ENCODE results near the gene TRIM2. TPM values are rescaled to one million over a fixed set of nuclear protein-coding genes. Genes with fewer than 3 reads are reported as not detected.

TRIM2 gene
- polyA plus RNA-seq, 1 of the 3 experiments (the other 2 are of a cell fraction), result 16.4 TPM

- TF ChIP-seq PBX3 (IDR thresholded peaks at IDR 0.05), result no peak
- TF ChIP-seq NFIC (IDR thresholded peaks at IDR 0.05; ENCODE audit: borderline replicate concordance), result no peak
- no peak for TF ChIP-seq RAD21 (IDR thresholded peaks at IDR 0.05; ENCODE audit: low read length)
- TF ChIP-seq MAX (IDR thresholded peaks at IDR 0.05; ENCODE audit: low read depth), result no peak
Measured at GRCh38 chr4:153177841-153178240, 26.4 kb upstream of the TRIM2 start (continued).

GRCh38 chr4:153179100-153179499 is 25.1 kb upstream of the TRIM2 start:
- no peaks in the 10 kb centered on the region for H4K20me1 ChIP-seq (ENCODE audit: insufficient read depth)
- ChIA-PET POLR2A (no interaction called here), CTCF (interaction anchor here (1.0 kb wide), 1 partner anchor 9 kb away, joined by 4 read pairs; no protein-coding TSS in a partner anchor)
- no peaks in the 10 kb centered on the region for H3K9me2 ChIP-seq
- no peak overlapping the region for H3K9ac ChIP-seq
- no peaks in the 10 kb centered on the region for H3K36me3 ChIP-seq (replicated peaks in 1 of 2; ENCODE audit: control insufficient read depth in 1 of 2, insufficient read depth in 2 of 2, low read length in 1 of 2)
- H3K27ac ChIP-seq (ENCODE audit: low read depth in 2 of 2, low read length in 1 of 2), result no peak overlapping the region
- no peaks in the 10 kb centered on the region for H3K9me3 ChIP-seq
- H3K4me2 ChIP-seq, result no peak overlapping the region
- H3K27me3 ChIP-seq (ENCODE audit: insufficient read depth), result no peaks in the 10 kb centered on the region
- no peak for DNase-seq
- no peaks in the 10 kb centered on the region for H3F3A ChIP-seq (replicated peaks; ENCODE audit: insufficient read depth)
- no peaks in the 10 kb centered on the region for H3K79me2 ChIP-seq (ENCODE audit: insufficient read depth)
- no peak overlapping the region for H2AFZ ChIP-seq (ENCODE audit: low read depth)
- H3K4me3 ChIP-seq (ENCODE audit: low read depth in 2 of 2, low read length in 1 of 2), result no peak overlapping the region
- H3K4me1 ChIP-seq (ENCODE audit: control insufficient read depth in 1 of 2, insufficient read depth in 2 of 2, low read depth in 1 of 2, low read length in 1 of 2), result peaks cover 0 to 4% of the 10 kb centered on the region in 2 experiments; a peak in 1 of 4 replicates
- no peak for TF ChIP-seq IRF3 (IDR thresholded peaks at IDR 0.05; ENCODE audit: low read depth, low read length)
- no peak for TF ChIP-seq RXRA (IDR thresholded peaks at IDR 0.05; ENCODE audit: borderline replicate concordance, low read depth)
- no peak for TF ChIP-seq MAX (IDR thresholded peaks at IDR 0.05; ENCODE audit: low read depth)
- TF ChIP-seq FOXM1 (IDR thresholded peaks at IDR 0.05; ENCODE audit: low read depth), result no peak
- TF ChIP-seq TEAD4 (IDR thresholded peaks at IDR 0.05; ENCODE audit: borderline replicate concordance, insufficient read depth), result no peak
- no peak for TF ChIP-seq RCOR1 (IDR thresholded peaks at IDR 0.05; ENCODE audit: low read length)
- TF ChIP-seq TCF12 (IDR thresholded peaks at IDR 0.05), result no peak
- no peak for TF ChIP-seq CTCF (IDR thresholded peaks at IDR 0.05)
- no peak for TF ChIP-seq NRF1 (IDR thresholded peaks at IDR 0.05; ENCODE audit: low read depth, low read length)
- no peak for TF ChIP-seq JUND (IDR thresholded peaks at IDR 0.05)
- no peak for TF ChIP-seq YY1 (IDR thresholded peaks at IDR 0.05; ENCODE audit: low read depth)
- TF ChIP-seq FOXJ3 (CRISPR knock-in tag; IDR thresholded peaks at IDR 0.05), result no peak
- TF ChIP-seq USF1 (IDR thresholded peaks at IDR 0.05; ENCODE audit: borderline replicate concordance, low read depth), result no peak
- TF ChIP-seq RAD21 (IDR thresholded peaks at IDR 0.05; ENCODE audit: low read length), result no peak
